ENCODE measurements around the gene USP3. TPM values are rescaled to one million over a fixed set of nuclear protein-coding genes. Genes with fewer than 3 reads are reported as not detected.

USP3 gene
- polyA plus RNA-seq, 1 of the 3 experiments (the other 2 are of a cell fraction) = 9.3 TPM

DNA sequence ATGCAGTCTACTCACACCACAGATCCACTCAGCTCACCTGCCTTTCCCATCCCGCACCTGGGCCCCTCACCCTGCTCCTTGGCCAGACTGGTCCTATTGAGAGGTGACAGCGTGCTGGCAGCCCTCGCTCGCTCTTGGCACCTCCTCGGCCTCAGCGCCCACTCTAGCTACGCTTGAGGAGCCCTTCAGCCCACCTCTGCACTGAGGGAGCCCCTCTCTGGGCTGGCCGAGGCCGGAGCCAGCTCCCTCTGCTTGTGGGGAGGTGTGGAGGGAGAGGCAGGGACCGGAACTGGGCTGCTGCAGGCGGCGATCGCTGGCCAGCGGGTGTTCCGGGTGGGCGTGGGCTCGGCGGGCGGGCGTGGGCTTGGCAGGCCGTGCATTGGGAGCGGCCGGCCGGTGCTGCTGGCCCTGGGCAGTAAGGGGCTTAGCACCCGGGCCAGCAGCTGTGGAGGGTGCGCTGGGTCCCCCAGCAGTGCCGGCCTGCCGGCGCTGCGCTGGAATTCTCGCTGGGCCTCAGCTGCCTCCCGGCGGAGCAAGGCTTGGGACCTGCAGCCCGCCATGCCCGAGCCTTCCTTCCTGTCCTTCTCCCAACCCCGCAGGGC, 45.5 kb upstream of the USP3 start:
- Histone ChIP-seq H4K20me1 (ENCODE audit: insufficient read depth) (no peaks in the 10 kb centered on the region), H3K27ac (ENCODE audit: low read depth in 2 of 2, low read length in 1 of 2) (no peak overlapping the region), H2AFZ (ENCODE audit: low read depth) (no peak overlapping the region), H3K4me1 (ENCODE audit: control insufficient read depth in 1 of 2, insufficient read depth in 2 of 2, low read depth in 1 of 2, low read length in 1 of 2) (peaks cover 0 to 12% of the 10 kb centered on the region in 2 experiments; a peak in 2 of 4 replicates), H3K36me3 (replicated peaks in 1 of 2; ENCODE audit: control insufficient read depth in 1 of 2, insufficient read depth in 2 of 2, low read length in 1 of 2) (no peaks in the 10 kb centered on the region), H3K9me2 (no peaks in the 10 kb centered on the region), H3K79me2 (ENCODE audit: insufficient read depth) (no peaks in the 10 kb centered on the region), H3K4me3 (ENCODE audit: low read depth in 2 of 2, low read length in 1 of 2) (no peak overlapping the region; a peak in 1 of 4 replicates), H3K4me2 (no peak overlapping the region), H3K27me3 (ENCODE audit: insufficient read depth) (no peaks in the 10 kb centered on the region), H3K9ac (no peak overlapping the region), H3K9me3 (no peaks in the 10 kb centered on the region), H3F3A (replicated peaks; ENCODE audit: insufficient read depth) (peaks cover 9% of the 10 kb centered on the region)
- 86% methylated on average over 14 of the region's 36 CpGs for WGBS (ENCODE audit: low lambda C conversion rate)
- no peak for DNase-seq
- TF ChIP-seq, protein P1, sequence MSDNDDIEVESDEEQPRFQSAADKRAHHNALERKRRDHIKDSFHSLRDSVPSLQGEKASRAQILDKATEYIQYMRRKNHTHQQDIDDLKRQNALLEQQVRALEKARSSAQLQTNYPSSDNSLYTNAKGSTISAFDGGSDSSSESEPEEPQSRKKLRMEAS (IDR thresholded peaks at IDR 0.05; ENCODE audit: low read depth) = no peak
- TF ChIP-seq YY1 (IDR thresholded peaks at IDR 0.05; ENCODE audit: low read depth) = no peak
- TF ChIP-seq RCOR1 (IDR thresholded peaks at IDR 0.05; ENCODE audit: low read length) = no peak
- TF ChIP-seq FOSL2 (IDR thresholded peaks at IDR 0.05; ENCODE audit: borderline replicate concordance, low read depth) = no peak
- no peak for TF ChIP-seq RFX5 (IDR thresholded peaks at IDR 0.05; ENCODE audit: low read length)
- no peak for TF ChIP-seq RAD21 (IDR thresholded peaks at IDR 0.05; ENCODE audit: low read length)
- no peak for TF ChIP-seq ELF1 (IDR thresholded peaks at IDR 0.05)
- TF ChIP-seq FOXM1 (IDR thresholded peaks at IDR 0.05; ENCODE audit: low read depth) = no peak
- TF ChIP-seq, protein P2, sequence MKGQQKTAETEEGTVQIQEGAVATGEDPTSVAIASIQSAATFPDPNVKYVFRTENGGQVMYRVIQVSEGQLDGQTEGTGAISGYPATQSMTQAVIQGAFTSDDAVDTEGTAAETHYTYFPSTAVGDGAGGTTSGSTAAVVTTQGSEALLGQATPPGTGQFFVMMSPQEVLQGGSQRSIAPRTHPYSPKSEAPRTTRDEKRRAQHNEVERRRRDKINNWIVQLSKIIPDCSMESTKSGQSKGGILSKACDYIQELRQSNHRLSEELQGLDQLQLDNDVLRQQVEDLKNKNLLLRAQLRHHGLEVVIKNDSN (IDR thresholded peaks at IDR 0.05; ENCODE audit: borderline replicate concordance, low read depth) = no peak
- TF ChIP-seq, protein P3, sequence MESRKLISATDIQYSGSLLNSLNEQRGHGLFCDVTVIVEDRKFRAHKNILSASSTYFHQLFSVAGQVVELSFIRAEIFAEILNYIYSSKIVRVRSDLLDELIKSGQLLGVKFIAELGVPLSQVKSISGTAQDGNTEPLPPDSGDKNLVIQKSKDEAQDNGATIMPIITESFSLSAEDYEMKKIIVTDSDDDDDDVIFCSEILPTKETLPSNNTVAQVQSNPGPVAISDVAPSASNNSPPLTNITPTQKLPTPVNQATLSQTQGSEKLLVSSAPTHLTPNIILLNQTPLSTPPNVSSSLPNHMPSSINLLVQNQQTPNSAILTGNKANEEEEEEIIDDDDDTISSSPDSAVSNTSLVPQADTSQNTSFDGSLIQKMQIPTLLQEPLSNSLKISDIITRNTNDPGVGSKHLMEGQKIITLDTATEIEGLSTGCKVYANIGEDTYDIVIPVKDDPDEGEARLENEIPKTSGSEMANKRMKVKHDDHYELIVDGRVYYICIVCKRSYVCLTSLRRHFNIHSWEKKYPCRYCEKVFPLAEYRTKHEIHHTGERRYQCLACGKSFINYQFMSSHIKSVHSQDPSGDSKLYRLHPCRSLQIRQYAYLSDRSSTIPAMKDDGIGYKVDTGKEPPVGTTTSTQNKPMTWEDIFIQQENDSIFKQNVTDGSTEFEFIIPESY (IDR thresholded peaks at IDR 0.05; ENCODE audit: borderline replicate concordance, low read depth) = no peak
- ChIA-PET POLR2A (no interaction called here), CTCF (interaction anchor here (1.5 kb wide), 1 partner anchor 56 kb away, joined by 3 read pairs; no protein-coding TSS in a partner anchor)

DNA sequence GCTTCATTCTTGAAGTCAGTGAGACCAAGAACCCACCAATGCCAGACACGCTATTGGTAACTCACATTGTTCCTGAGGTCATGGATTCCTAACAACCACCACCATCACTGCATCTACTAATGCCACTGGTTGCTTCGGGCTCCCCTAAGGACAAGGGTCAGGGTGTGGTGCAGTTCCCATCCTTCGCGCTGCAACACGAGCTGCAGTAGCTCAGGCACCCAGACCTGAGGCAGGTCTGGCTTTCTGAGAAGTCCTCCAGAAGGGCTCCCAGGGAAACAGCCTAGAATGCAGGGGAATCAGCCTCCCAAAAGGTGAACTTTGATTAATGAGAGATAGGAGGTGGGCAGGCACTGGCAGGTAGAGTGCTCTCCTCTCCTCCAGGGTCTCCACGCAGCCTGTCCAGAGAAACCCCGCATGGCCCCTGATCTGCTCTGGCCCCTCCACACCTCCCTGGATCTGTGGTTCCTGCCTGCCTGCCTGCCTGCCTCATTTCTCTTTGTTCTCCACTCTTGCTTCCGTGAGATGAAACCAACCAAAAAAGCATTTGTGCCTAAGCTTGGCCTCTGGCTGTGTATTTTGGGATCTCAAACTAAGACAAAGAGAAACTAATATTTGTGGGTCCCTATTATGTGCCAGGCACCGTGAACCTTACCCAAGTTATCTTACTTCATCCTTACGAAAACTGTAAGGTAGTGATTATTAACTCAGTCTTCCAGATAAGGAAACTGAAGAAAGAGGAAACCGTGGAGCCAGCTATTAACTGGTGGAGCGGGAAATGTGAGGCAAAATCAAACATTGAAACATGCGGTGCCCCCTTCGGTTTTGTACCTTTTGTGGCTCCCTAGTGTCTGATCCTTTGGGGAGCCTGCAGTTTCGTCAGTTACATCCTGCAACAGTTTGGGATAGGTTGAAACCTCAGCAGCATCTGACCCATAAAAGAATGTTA, 43.9 kb upstream of the USP3 start:
- 87% methylated on average over 13 of the region's 15 CpGs for WGBS (ENCODE audit: low lambda C conversion rate)
- no peaks in the 10 kb centered on the region for H4K20me1 ChIP-seq (ENCODE audit: insufficient read depth)
- no peak overlapping the region for H3K4me3 ChIP-seq (ENCODE audit: low read depth in 2 of 2, low read length in 1 of 2)
- H3K9ac ChIP-seq = no peak overlapping the region
- H3K27ac ChIP-seq (ENCODE audit: low read depth in 2 of 2, low read length in 1 of 2) = no peak overlapping the region
- H3K36me3 ChIP-seq (replicated peaks in 1 of 2; ENCODE audit: control insufficient read depth in 1 of 2, insufficient read depth in 2 of 2, low read length in 1 of 2) = no peaks in the 10 kb centered on the region
- no peak overlapping the region for H3K4me2 ChIP-seq
- H3K9me3 ChIP-seq = no peaks in the 10 kb centered on the region
- no peak for DNase-seq
- ChIA-PET CTCF (interaction anchor here (1.5 kb wide), 2 partner anchors 26 to 58 kb away, joined by 3 read pairs; no protein-coding TSS in a partner anchor), POLR2A (no interaction called here)
- no peaks in the 10 kb centered on the region for H3K27me3 ChIP-seq (ENCODE audit: insufficient read depth)
- H3K4me1 ChIP-seq (ENCODE audit: control insufficient read depth in 1 of 2, insufficient read depth in 2 of 2, low read depth in 1 of 2, low read length in 1 of 2) = peaks cover 0 to 15% of the 10 kb centered on the region in 2 experiments; a peak in 2 of 4 replicates
- no peaks in the 10 kb centered on the region for H3K9me2 ChIP-seq
- H3F3A ChIP-seq (replicated peaks; ENCODE audit: insufficient read depth) = peaks cover 9% of the 10 kb centered on the region
- no peak overlapping the region for H2AFZ ChIP-seq (ENCODE audit: low read depth)
- TF ChIP-seq, protein P4, sequence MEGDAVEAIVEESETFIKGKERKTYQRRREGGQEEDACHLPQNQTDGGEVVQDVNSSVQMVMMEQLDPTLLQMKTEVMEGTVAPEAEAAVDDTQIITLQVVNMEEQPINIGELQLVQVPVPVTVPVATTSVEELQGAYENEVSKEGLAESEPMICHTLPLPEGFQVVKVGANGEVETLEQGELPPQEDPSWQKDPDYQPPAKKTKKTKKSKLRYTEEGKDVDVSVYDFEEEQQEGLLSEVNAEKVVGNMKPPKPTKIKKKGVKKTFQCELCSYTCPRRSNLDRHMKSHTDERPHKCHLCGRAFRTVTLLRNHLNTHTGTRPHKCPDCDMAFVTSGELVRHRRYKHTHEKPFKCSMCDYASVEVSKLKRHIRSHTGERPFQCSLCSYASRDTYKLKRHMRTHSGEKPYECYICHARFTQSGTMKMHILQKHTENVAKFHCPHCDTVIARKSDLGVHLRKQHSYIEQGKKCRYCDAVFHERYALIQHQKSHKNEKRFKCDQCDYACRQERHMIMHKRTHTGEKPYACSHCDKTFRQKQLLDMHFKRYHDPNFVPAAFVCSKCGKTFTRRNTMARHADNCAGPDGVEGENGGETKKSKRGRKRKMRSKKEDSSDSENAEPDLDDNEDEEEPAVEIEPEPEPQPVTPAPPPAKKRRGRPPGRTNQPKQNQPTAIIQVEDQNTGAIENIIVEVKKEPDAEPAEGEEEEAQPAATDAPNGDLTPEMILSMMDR (IDR thresholded peaks at IDR 0.05) = no peak
- TF ChIP-seq TEAD4 (IDR thresholded peaks at IDR 0.05; ENCODE audit: borderline replicate concordance, insufficient read depth) (no peak), TCF12 (IDR thresholded peaks at IDR 0.05) (no peak)
- no peaks in the 10 kb centered on the region for H3K79me2 ChIP-seq (ENCODE audit: insufficient read depth)

Measured in SK-N-SH (cell line).